ENCODE results near the gene CPSF2. TPM values are rescaled to one million over a fixed set of nuclear protein-coding genes. Genes with fewer than 3 reads are reported as not detected.
"Not testable (repeated sequence)": the region's sequence is repeated elsewhere in the genome, so short reads cannot be mapped to it uniquely, and the experiment has no call there.

Gene CPSF2
- total and polyA plus RNA-seq, 4 donors = 9.6 to 19.4 (median 14.2) TPM

DNA sequence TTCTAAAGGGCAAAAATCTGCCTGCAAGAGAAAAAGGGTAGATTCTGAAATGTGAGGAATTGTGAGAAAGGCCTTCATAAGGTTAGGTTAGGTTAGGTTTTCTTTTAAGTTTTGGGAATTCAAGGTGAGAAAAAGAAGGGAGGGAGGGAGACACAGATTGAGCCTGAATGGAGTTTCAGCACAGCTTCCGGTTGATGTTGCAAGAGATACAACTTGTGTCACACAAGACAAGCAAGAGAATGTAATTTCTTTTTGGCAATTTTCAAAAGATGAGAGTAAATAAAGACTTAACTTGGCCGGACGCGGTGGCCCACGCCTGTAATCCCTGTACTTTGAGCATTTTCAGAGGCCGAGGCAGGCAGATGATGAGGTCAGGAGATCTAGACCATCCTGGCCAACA lies 63.8 kb downstream of the CPSF2 start:
- DNase-seq (ENCODE audit: low spot score) = no peak
- 93% methylated on average over 6 of the region's 6 CpGs for WGBS
- TF ChIP-seq, protein P1, sequence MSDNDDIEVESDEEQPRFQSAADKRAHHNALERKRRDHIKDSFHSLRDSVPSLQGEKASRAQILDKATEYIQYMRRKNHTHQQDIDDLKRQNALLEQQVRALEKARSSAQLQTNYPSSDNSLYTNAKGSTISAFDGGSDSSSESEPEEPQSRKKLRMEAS (IDR thresholded peaks at IDR 0.05) = no peak
- TF ChIP-seq TAF1 (conservative IDR thresholded peaks at IDR 0.05) = no peak
- TF ChIP-seq, protein P2, sequence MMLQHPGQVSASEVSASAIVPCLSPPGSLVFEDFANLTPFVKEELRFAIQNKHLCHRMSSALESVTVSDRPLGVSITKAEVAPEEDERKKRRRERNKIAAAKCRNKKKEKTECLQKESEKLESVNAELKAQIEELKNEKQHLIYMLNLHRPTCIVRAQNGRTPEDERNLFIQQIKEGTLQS (IDR thresholded peaks at IDR 0.05) = no peak

DNA sequence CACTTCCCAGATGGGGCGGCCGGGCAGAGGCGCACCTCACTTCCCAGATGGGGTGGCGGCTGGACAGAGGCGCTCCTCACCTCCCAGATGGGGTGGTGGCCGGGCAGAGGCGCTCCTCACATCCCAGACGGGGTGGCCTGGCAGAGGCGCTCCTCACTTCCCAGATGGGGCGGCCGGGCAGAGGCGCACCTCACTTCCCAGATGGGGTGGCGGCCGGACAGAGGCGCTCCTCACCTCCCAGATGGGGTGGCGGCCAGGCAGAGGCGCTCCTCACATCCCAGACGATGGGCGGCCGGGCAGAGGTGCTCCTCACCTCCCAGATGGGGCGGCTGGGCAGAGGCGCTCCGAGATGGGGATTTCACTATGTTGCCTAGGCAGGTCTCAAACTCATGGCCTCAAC lies 65.8 kb downstream of the CPSF2 start:
- H3K4me1 ChIP-seq (ENCODE audit: control insufficient read depth in 4 of 4, insufficient read depth in 4 of 4, low read length in 3 of 4); H3K27ac ChIP-seq (ENCODE audit: low read depth in 1 of 2, low read length in 2 of 2); H3K27me3 ChIP-seq (ENCODE audit: control insufficient read depth in 4 of 4, insufficient read depth in 4 of 4, low read length in 3 of 4); H3K9ac ChIP-seq (ENCODE audit: low read depth in 1 of 2, low read length in 2 of 2); H3K9me3 ChIP-seq (ENCODE audit: control insufficient read depth in 4 of 4, low read length in 3 of 4); H3K36me3 ChIP-seq (ENCODE audit: control insufficient read depth in 4 of 4, insufficient read depth in 3 of 4, low read depth in 1 of 4, low read length in 3 of 4); H3K4me3 ChIP-seq (ENCODE audit: low read depth in 1 of 3, low read length in 3 of 3); DNase-seq (ENCODE audit: low spot score): not testable (repeated sequence)
- 98% methylated on average over 23 of the region's 23 CpGs for WGBS

More for the DNA sequence above, 63.8 kb downstream of the CPSF2 start:
- Histone ChIP-seq H3K27ac (ENCODE audit: low read depth in 1 of 2, low read length in 2 of 2) (no peak overlapping the region), H3K9ac (ENCODE audit: low read depth in 1 of 2, low read length in 2 of 2) (no peak overlapping the region), H3K4me1 (ENCODE audit: control insufficient read depth in 4 of 4, insufficient read depth in 4 of 4, low read length in 3 of 4) (no peaks in the 10 kb centered on the region), H3K36me3 (ENCODE audit: control insufficient read depth in 4 of 4, insufficient read depth in 3 of 4, low read depth in 1 of 4, low read length in 3 of 4) (no peaks in the 10 kb centered on the region), H3K4me3 (ENCODE audit: low read depth in 1 of 3, low read length in 3 of 3) (no peak overlapping the region), H3K27me3 (ENCODE audit: control insufficient read depth in 4 of 4, insufficient read depth in 4 of 4, low read length in 3 of 4) (no peaks in the 10 kb centered on the region), H3K9me3 (ENCODE audit: control insufficient read depth in 4 of 4, low read length in 3 of 4) (no peaks in the 10 kb centered on the region)

DNA sequence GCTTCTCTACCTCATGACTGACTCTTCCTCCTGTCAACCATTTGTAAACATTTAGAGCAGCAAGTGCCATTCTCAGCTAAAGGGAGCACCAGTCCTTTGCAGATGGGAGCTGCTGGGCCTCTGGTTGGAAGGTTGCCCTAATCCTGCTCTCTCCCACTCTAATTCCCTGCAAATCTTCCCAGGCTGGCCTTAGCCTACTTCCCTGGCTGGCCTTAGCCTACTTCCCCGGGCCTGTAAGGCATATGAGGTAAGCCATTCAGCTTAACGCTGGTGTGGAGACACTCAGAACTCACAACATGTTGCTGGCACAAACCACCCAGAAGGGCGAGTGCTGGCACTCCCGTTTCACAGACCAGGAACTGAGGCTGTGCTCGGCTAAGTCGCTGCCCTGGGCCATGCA lies 69.0 kb downstream of the CPSF2 start:
- H3K4me3 ChIP-seq (ENCODE audit: low read depth in 1 of 3, low read length in 3 of 3) = no peak overlapping the region
- no peaks in the 10 kb centered on the region for H3K27me3 ChIP-seq (ENCODE audit: control insufficient read depth in 4 of 4, insufficient read depth in 4 of 4, low read length in 3 of 4)
- no peak overlapping the region for H3K27ac ChIP-seq (ENCODE audit: low read depth in 1 of 2, low read length in 2 of 2)
- H3K9me3 ChIP-seq (ENCODE audit: control insufficient read depth in 4 of 4, low read length in 3 of 4) = no peaks in the 10 kb centered on the region
- WGBS = 91% methylated on average over 6 of the region's 6 CpGs
- no peak overlapping the region for H3K9ac ChIP-seq (ENCODE audit: low read depth in 1 of 2, low read length in 2 of 2)
- TF ChIP-seq, protein P1 (IDR thresholded peaks at IDR 0.05) = no peak
- TF ChIP-seq RAD21 (IDR thresholded peaks at IDR 0.05) (no peak), TAF1 (conservative IDR thresholded peaks at IDR 0.05) (no peak)
- DNase-seq (ENCODE audit: low spot score) = no peak
- no peaks in the 10 kb centered on the region for H3K36me3 ChIP-seq (ENCODE audit: control insufficient read depth in 4 of 4, insufficient read depth in 3 of 4, low read depth in 1 of 4, low read length in 3 of 4)
- no peaks in the 10 kb centered on the region for H3K4me1 ChIP-seq (ENCODE audit: control insufficient read depth in 4 of 4, insufficient read depth in 4 of 4, low read length in 3 of 4)

DNA sequence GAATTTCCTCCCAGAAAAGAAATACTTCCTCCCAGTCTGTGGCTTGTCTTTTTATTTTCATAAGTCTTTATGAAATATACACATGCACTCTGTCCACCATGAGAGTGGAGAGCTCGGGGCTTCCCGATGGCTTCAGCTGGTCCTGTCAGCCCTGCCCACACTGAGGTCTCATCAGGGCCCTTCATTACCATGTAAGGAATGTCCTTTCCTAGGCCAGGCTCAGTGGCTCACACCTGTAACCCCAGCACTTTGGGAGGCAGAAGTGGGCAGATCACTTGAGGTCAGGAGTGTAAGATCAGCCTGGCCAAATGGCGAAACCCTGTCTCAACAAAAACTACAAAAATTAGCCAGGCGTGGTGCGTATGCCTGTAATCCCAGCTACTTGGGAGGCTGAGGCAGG lies 77.0 kb downstream of the CPSF2 start:
- no peak for TF ChIP-seq TAF1 (conservative IDR thresholded peaks at IDR 0.05)
- TF ChIP-seq, protein P2 (IDR thresholded peaks at IDR 0.05) = no peak
- TF ChIP-seq, protein P3, sequence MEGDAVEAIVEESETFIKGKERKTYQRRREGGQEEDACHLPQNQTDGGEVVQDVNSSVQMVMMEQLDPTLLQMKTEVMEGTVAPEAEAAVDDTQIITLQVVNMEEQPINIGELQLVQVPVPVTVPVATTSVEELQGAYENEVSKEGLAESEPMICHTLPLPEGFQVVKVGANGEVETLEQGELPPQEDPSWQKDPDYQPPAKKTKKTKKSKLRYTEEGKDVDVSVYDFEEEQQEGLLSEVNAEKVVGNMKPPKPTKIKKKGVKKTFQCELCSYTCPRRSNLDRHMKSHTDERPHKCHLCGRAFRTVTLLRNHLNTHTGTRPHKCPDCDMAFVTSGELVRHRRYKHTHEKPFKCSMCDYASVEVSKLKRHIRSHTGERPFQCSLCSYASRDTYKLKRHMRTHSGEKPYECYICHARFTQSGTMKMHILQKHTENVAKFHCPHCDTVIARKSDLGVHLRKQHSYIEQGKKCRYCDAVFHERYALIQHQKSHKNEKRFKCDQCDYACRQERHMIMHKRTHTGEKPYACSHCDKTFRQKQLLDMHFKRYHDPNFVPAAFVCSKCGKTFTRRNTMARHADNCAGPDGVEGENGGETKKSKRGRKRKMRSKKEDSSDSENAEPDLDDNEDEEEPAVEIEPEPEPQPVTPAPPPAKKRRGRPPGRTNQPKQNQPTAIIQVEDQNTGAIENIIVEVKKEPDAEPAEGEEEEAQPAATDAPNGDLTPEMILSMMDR (IDR thresholded peaks at IDR 0.05; ENCODE audit: low read depth, low read length, missing input control) = no peak
- TF ChIP-seq, protein P4, sequence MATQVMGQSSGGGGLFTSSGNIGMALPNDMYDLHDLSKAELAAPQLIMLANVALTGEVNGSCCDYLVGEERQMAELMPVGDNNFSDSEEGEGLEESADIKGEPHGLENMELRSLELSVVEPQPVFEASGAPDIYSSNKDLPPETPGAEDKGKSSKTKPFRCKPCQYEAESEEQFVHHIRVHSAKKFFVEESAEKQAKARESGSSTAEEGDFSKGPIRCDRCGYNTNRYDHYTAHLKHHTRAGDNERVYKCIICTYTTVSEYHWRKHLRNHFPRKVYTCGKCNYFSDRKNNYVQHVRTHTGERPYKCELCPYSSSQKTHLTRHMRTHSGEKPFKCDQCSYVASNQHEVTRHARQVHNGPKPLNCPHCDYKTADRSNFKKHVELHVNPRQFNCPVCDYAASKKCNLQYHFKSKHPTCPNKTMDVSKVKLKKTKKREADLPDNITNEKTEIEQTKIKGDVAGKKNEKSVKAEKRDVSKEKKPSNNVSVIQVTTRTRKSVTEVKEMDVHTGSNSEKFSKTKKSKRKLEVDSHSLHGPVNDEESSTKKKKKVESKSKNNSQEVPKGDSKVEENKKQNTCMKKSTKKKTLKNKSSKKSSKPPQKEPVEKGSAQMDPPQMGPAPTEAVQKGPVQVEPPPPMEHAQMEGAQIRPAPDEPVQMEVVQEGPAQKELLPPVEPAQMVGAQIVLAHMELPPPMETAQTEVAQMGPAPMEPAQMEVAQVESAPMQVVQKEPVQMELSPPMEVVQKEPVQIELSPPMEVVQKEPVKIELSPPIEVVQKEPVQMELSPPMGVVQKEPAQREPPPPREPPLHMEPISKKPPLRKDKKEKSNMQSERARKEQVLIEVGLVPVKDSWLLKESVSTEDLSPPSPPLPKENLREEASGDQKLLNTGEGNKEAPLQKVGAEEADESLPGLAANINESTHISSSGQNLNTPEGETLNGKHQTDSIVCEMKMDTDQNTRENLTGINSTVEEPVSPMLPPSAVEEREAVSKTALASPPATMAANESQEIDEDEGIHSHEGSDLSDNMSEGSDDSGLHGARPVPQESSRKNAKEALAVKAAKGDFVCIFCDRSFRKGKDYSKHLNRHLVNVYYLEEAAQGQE (IDR thresholded peaks at IDR 0.05) = no peak
- TF ChIP-seq NR2F2 (IDR thresholded peaks at IDR 0.05) = no peak
- Histone ChIP-seq H3K27ac (ENCODE audit: low read depth in 1 of 2, low read length in 2 of 2) (no peak overlapping the region), H3K36me3 (ENCODE audit: control insufficient read depth in 4 of 4, insufficient read depth in 3 of 4, low read depth in 1 of 4, low read length in 3 of 4) (no peaks in the 10 kb centered on the region), H3K4me1 (ENCODE audit: control insufficient read depth in 4 of 4, insufficient read depth in 4 of 4, low read length in 3 of 4) (no peaks in the 10 kb centered on the region), H3K9ac (ENCODE audit: low read depth in 1 of 2, low read length in 2 of 2) (no peak overlapping the region), H3K4me3 (ENCODE audit: low read depth in 1 of 3, low read length in 3 of 3) (no peak overlapping the region), H3K27me3 (ENCODE audit: control insufficient read depth in 4 of 4, insufficient read depth in 4 of 4, low read length in 3 of 4) (peaks cover 0 to 2% (median 0%) of the 10 kb centered on the region in 4 donors), H3K9me3 (ENCODE audit: control insufficient read depth in 4 of 4, low read length in 3 of 4) (no peaks in the 10 kb centered on the region)
- 80% methylated on average over 5 of the region's 5 CpGs for WGBS
- no peak for DNase-seq (ENCODE audit: low spot score)
